ENCODE results near the gene DLG2. TPM values are rescaled to one million over a fixed set of nuclear protein-coding genes. Genes with fewer than 3 reads are reported as not detected.

DLG2 gene
- total RNA-seq, 1 donor, result 3.0 TPM

GRCh38 chr11:83864412-83865057, 1762.6 kb downstream of the DLG2 start:
- DNase-seq (ENCODE audit: low read depth), result no peak
- TF ChIP-seq CTCF (IDR thresholded peaks at IDR 0.05; ENCODE audit: insufficient read depth, low read length), result no peak
- no peak overlapping the region for H3K4me3 ChIP-seq (ENCODE audit: low read depth, low read length)

- DNase-seq (ENCODE audit: low read depth), result no peak
- no peak overlapping the region for H3K4me3 ChIP-seq (ENCODE audit: low read depth, low read length)
- no peak for TF ChIP-seq CTCF (IDR thresholded peaks at IDR 0.05; ENCODE audit: insufficient read depth, low read length)
Measured at GRCh38 chr11:83863272-83863671, 1763.9 kb downstream of the DLG2 start.

GRCh38 chr11:83862691-83863090, 1764.5 kb downstream of the DLG2 start:
- no peak overlapping the region for H3K4me3 ChIP-seq (ENCODE audit: low read depth, low read length)
- no peak for TF ChIP-seq CTCF (IDR thresholded peaks at IDR 0.05; ENCODE audit: insufficient read depth, low read length)
- DNase-seq (ENCODE audit: low read depth), result no peak

- H3K4me3 ChIP-seq (ENCODE audit: low read depth, low read length), result no peak overlapping the region
- TF ChIP-seq CTCF (IDR thresholded peaks at IDR 0.05; ENCODE audit: insufficient read depth, low read length), result no peak
- DNase-seq (ENCODE audit: low read depth), result no peak
Measured at GRCh38 chr11:83862033-83862432, 1765.1 kb downstream of the DLG2 start.

- TF ChIP-seq CTCF (IDR thresholded peaks at IDR 0.05; ENCODE audit: insufficient read depth, low read length), result no peak
- DNase-seq (ENCODE audit: low read depth), result no peak
- no peak overlapping the region for H3K4me3 ChIP-seq (ENCODE audit: low read depth, low read length)
Measured at GRCh38 chr11:83858694-83859093, 1768.5 kb downstream of the DLG2 start.

- H3K4me3 ChIP-seq (ENCODE audit: low read depth, low read length), result no peak overlapping the region
- no peak for DNase-seq (ENCODE audit: low read depth)
Measured at GRCh38 chr11:83855237-83855636, 1771.9 kb downstream of the DLG2 start.

More at GRCh38 chr11:83855237-83855636, 1771.9 kb downstream of the DLG2 start:
- TF ChIP-seq CTCF (IDR thresholded peaks at IDR 0.05; ENCODE audit: insufficient read depth, low read length), result no peak
